Esophagus (tissue), 2 donors: ENCODE data around the gene SDHB. TPM values are rescaled to one million over a fixed set of nuclear protein-coding genes. Genes with fewer than 3 reads are reported as not detected.

Experiments used
- H3K27ac ChIP-seq, 2 donors: one replicate each; pipeline ENCODE4 v1.5.1; 2013; ENCODE audit warnings: low read depth in 2 of 2, mild to moderate bottlenecking in 2 of 2, inconsistent platforms in 1 of 2, low read length in 1 of 2, moderate library complexity in 1 of 2
- H3K27me3 ChIP-seq, 2 donors: one replicate each; pipeline ENCODE4 v1.6.1; 2013; ENCODE audit warnings: low read length in 2 of 2, control low read depth in 1 of 2, mild to moderate bottlenecking in 1 of 2; ENCODE audit not compliant: insufficient read depth in 2 of 2, control insufficient read depth in 1 of 2
- H3K36me3 ChIP-seq, 2 donors: one replicate each; pipeline ENCODE4 v1.6.1; 2013; ENCODE audit warnings: low read length in 1 of 2; ENCODE audit not compliant: control insufficient read depth in 2 of 2, insufficient read depth in 2 of 2
- H3K4me1 ChIP-seq, 2 donors: one replicate each; pipeline ENCODE4 v1.6.1; 2013; ENCODE audit warnings: low read length in 1 of 2; ENCODE audit not compliant: control insufficient read depth in 2 of 2, insufficient read depth in 2 of 2
- H3K4me3 ChIP-seq, 2 donors: one replicate each; pipeline ENCODE4 v1.5.1; 2013; ENCODE audit warnings: low read length in 2 of 2, mild to moderate bottlenecking in 2 of 2, low read depth in 1 of 2, moderate library complexity in 1 of 2
- H3K9me3 ChIP-seq, 2 donors: one replicate each; pipeline ENCODE4 v1.6.1; 2013; ENCODE audit warnings: mild to moderate bottlenecking in 2 of 2, low read depth in 1 of 2, low read length in 1 of 2, moderate library complexity in 1 of 2; ENCODE audit not compliant: control insufficient read depth in 2 of 2, insufficient read depth in 1 of 2
- WGBS, 2 donors: extraction: QIAGEN DNeasy Blood & Tissue Kit; methylation state at CpG; one replicate each; pipeline ENCODE4 v1.1.7; 2013; 5-methylcytosine and 5-hydroxymethylcytosine counted together
- polyA plus RNA-seq, 2 donors: library from polyadenylated mRNA; stranded (reverse); fragments of 200-250 nt; gene quantifications; one replicate each; pipeline ENCODE4 v1.2.3, GENCODE V29; 2013
- donor health status: healthy with polysubstance abuse.
- donor health status: Bipolar disorder and iron deficiency.

Gene SDHB
- polyA plus RNA-seq, 2 donors: 36.5 to 102 TPM

DNA sequence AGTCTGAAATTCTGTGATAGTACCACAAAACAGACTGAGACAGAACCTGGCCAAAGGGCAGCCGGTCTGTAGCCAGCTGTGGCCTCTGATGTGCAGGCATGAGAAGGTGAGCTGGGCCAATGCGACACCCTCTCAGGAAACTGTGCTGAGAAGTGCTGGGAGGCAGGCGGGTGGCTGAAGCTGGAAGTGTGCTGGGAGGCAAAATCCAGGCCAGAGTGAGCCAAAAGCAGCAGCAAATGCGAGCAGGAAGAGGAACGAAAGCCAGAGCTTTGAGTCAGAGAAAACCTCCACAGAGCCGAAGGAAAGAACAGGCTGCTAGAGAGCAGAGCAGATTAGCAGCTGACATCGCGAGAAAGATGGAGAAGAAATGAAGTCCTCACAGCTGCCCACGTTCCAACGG is 31.9 kb downstream of the SDHB start:
- Histone ChIP-seq H3K4me1 (no peaks in the 10 kb centered on the region), H3K27me3 (no peaks in the 10 kb centered on the region), H3K27ac (no peak overlapping the region), H3K9me3 (no peaks in the 10 kb centered on the region), H3K36me3 (peaks cover 22 to 49% of the 10 kb centered on the region in 2 donors), H3K4me3 (no peak overlapping the region)
- 83 to 89% methylated on average over 10 of the region's 10 CpGs for WGBS, 2 donors

DNA sequence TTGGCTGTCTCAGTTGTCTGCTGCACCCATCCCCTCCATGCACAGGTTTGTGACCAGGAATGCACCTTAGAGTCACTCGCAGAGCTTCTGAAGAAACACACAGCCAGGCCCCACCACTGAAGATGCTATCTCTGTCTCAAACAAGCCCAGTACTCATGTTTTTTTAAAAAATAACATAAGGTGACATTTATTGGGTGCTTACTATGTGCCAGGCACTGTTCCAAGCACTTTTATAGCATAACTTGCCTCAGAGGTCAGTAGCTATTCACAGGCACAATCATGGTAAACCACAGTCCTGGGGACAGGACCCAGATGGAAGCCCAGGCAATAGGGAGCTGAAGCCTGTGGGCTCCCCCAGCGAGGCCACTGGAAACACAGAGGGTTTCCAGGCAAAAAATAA is 33.3 kb downstream of the SDHB start:
- H3K27me3 ChIP-seq: no peaks in the 10 kb centered on the region
- no peak overlapping the region for H3K4me3 ChIP-seq
- peaks cover 19 to 46% of the 10 kb centered on the region in 2 donors for H3K36me3 ChIP-seq
- H3K27ac ChIP-seq: no peak overlapping the region
- H3K4me1 ChIP-seq: peaks cover 2 to 3% of the 10 kb centered on the region in 2 donors
- 95 to 96% methylated on average over 2 of the region's 2 CpGs for WGBS, 2 donors
- no peaks in the 10 kb centered on the region for H3K9me3 ChIP-seq

DNA sequence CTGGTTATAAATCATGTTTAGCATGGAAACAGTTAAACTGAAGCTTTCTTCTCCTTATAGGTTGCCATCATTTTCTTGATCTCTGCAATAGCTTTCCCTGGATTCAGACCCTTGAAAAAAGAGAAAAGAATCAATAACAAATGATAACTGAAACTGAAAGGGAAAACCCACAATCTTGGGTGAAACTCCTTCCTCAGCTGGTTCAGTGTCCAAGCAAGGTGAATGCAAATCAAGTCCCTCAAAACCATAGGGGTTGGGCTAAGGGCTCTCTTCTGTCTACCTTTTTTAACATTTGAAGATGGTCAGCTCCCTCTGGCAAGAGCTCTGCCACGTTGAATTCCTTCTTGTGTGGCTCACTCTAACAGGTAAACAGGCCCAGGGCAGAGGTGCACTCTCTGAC is 35.0 kb downstream of the SDHB start:
- H3K36me3 ChIP-seq: peaks cover 18 to 39% of the 10 kb centered on the region in 2 donors
- no peaks in the 10 kb centered on the region for H3K27me3 ChIP-seq
- no peaks in the 10 kb centered on the region for H3K9me3 ChIP-seq
- no peak overlapping the region for H3K4me3 ChIP-seq
- H3K27ac ChIP-seq: no peak overlapping the region
- 30% methylated on average over 1 of the region's 1 CpG for WGBS, 2 donors
- peaks cover 2 to 3% of the 10 kb centered on the region in 2 donors for H3K4me1 ChIP-seq

DNA sequence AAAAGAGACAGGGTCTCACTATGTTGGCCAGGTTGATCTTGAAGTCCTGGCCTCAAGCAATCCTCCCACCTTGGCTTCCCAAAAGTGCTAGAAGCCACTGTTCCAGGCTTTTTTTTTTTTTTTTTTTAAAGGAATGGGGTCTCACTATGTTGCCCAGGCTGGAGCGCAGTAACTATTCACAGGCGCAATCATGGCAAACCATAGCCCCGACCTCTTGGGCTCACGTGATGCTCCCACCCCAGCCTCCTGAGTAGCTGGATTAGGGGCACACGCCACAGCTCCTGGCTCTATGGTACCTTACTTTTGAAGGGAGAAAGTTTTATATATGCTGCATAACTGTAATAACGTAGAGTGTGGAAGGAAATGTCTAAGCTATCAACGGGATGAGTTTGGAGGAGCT is 36.4 kb downstream of the SDHB start:
- no peak overlapping the region for H3K27ac ChIP-seq
- H3K9me3 ChIP-seq: no peaks in the 10 kb centered on the region
- peaks cover 8 to 28% of the 10 kb centered on the region in 2 donors for H3K36me3 ChIP-seq
- H3K27me3 ChIP-seq: no peaks in the 10 kb centered on the region
- H3K4me3 ChIP-seq: no peak overlapping the region
- 91 to 93% methylated on average over 7 of the region's 7 CpGs for WGBS, 2 donors
- peaks cover 2 to 9% of the 10 kb centered on the region in 2 donors for H3K4me1 ChIP-seq

DNA sequence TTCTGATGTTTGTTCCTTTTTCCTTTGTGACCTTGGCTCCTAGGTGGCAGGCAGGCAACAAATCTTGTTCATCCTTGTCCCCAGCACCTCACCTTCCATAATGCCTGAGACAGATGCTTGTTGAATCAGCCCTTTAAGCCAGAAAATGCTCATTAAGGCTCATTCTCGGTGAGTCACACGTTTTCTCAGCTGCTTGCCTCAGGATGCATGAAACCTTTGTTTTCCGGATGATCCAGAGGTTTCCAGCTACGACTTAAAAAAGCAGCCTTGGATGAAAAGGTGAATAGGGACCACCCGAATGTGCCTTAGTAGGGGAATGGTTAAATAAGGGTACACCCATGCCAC is 37.5 kb downstream of the SDHB start:
- H3K4me1 ChIP-seq: peaks cover 2 to 12% of the 10 kb centered on the region in 2 donors
- peaks cover 8 to 21% of the 10 kb centered on the region in 2 donors for H3K36me3 ChIP-seq
- H3K9me3 ChIP-seq: no peaks in the 10 kb centered on the region
- H3K4me3 ChIP-seq: no peak overlapping the region
- H3K27ac ChIP-seq: no peak overlapping the region
- H3K27me3 ChIP-seq: no peaks in the 10 kb centered on the region
- WGBS, 2 donors: 44 to 57% methylated on average over 5 of the region's 5 CpGs

DNA sequence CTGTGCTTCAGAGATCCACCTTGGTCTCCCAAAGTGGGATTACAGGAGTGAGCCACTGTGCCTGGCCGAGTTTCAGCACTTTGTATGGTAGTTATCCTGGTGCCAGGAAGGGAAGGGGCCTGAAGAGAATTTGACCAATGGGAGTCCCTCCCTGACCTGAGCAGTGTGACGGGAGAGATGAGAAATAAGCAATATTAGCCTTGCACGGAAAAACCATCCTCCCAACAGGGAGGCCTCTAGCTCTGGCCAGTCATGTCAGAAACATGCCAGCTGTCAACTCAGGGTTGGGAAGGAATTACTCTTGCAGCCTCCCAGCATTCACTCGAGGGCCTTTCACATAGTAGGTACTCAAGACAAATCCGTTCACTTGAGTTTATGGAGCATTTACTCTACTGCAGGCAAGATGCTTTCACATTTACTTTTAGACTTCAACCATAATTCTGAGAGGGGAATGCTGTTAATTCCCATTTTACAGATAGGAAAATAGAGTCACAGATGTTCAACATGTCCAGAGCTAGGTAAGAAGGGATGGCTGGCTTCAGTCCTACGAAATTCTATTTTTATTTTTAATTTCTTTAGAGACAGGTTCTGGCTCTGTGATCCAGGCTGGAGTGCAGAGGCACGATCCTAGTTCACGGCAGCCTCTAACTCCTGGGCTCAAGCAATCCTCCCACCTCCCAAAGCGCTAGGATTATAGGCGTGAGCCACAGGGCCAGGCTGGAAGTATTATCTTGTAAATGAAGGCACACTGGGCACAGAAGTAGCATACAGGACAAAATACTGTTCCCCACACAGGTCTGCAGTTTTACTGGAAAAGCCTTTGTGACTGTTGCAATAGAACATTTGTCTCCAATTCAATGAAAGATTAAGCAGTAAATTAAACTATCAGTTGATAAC is 38.9 kb downstream of the SDHB start:
- H3K9me3 ChIP-seq: no peaks in the 10 kb centered on the region
- H3K27me3 ChIP-seq: no peaks in the 10 kb centered on the region
- H3K4me3 ChIP-seq: no peak overlapping the region
- H3K36me3 ChIP-seq: peaks cover 6 to 8% of the 10 kb centered on the region in 2 donors
- H3K27ac ChIP-seq: no peak overlapping the region
- peaks cover 7 to 23% of the 10 kb centered on the region in 2 donors for H3K4me1 ChIP-seq
- 78 to 79% methylated on average over 10 of the region's 10 CpGs for WGBS, 2 donors

DNA sequence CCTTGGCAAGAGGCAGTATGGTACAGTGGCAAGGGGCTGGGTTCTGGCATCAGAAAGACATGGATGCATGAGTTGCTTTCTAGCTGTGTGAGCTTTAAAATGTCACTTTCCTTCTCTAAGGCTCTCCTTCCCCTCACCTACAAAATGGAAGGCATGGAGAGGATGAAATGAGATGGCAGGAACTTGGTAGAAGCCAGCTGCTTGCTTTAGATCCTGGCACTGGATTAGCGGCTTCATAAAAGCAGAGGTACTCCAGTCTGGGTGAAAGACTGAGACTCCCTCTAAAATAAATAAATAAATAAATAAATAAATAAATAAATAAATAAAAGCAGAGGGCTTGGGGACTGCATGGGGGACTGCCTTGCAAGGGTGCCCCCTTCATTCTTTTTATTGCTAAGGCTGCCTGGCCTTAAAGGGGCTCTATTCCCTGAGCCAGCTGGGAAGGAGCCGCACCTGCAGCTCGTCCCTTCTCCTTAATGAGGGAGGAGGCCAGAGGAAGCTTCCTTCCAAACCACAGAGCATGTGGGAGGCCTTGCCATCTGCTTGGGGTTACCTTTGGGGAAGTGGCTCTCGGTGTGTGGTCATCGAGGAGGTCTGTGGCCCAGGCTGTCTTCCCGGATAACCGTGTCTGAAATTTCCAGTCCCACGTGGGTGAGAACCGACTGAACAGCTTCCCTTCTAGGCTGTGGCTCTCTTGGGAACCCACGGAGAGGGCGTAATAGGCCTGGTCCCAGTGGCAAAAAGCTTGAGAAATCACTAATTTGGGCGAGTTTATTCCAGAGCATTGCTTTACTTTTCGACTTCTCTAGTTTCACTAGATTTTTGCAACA is 40.1 kb downstream of the SDHB start:
- Histone ChIP-seq H3K36me3 (peaks cover 5 to 6% of the 10 kb centered on the region in 2 donors), H3K4me1 (peaks cover 9 to 24% of the 10 kb centered on the region in 2 donors), H3K27ac (no peak overlapping the region), H3K4me3 (no peak overlapping the region), H3K9me3 (no peaks in the 10 kb centered on the region), H3K27me3 (no peaks in the 10 kb centered on the region)
- 80 to 84% methylated on average over 13 of the region's 13 CpGs for WGBS, 2 donors

DNA sequence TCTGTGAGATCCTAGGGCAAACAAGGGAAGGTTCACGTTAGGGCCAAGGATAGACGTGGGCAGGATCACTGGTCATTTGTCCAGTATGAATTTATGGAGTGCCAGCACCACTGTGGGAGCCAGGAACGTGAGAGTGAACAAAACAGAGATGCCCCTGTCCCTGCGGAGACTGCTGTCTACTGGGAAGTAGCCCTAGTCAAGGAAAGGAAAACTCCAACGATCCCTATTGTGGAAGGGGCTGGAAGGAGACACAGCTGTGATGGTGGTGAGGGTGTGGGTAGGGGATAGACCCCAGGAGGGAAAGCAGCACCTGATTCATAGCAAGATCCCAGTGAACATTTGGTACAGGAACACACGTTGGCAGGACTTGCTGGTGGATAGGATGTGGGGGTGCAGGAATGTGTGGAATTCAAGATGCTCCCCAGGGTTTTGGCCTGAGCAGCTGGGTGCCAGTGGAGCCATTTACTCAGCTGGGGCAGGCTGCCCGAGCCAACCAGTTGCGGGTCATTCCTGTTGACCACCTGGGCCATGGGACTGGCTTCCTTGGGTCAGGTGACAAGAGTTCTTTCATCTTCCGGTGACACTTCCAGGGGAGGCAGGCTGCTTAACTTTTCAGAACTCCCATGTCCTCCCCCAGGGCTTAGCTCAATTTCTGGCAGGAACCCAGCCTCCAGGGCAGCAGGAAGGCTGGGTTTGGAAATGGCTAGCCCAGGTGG is 40.9 kb downstream of the SDHB start:
- WGBS, 2 donors: 70 to 71% methylated on average over 9 of the region's 9 CpGs
- Histone ChIP-seq H3K4me1 (peaks cover 9 to 24% of the 10 kb centered on the region in 2 donors), H3K9me3 (no peaks in the 10 kb centered on the region)

More for the DNA sequence above, 40.9 kb downstream of the SDHB start:
- Histone ChIP-seq H3K36me3 (peaks cover 0 to under 1% of the 10 kb centered on the region in 2 donors), H3K4me3 (no peak overlapping the region), H3K27ac (no peak overlapping the region), H3K27me3 (no peaks in the 10 kb centered on the region)
